Myocyte (in vitro differentiated cells): ENCODE results near the gene FGF14. TPM values are rescaled to one million over a fixed set of nuclear protein-coding genes. Genes with fewer than 3 reads are reported as not detected.

Source experiments
- DNase-seq: peaks from one replicate; pipeline ENCODE4 v3.0.0-alpha.2; 2012; ENCODE audit warnings: low read depth
- total RNA-seq: library from RNA; depleted of rRNA; stranded (reverse); fragments of >200 nt; gene quantifications from 2 replicates; pipeline ENCODE4 v1.2.3, GENCODE V29; 2014

Gene FGF14
- total RNA-seq, 1 donor from 2014 or later = not detected

DNA sequence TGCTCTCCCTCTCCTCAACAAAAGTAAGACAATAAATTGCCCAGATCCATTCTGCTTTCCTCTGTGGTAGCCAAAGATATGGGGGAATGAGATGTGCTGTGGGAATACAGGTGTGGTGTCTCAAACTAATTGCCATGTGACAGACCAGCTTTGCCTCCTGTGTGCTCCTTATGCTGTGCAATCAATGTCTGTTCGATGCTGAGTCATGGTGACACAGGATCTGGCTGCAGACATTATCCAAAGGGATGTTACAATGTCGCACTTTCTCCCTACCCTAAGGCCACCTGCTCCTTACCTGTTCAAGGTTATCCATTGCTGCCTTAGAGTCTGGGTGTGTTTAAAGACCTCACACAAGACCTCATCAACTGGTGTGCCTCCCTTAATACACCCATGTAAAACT, 32.5 kb downstream of the FGF14 start:
- DNase-seq = no peak

DNA sequence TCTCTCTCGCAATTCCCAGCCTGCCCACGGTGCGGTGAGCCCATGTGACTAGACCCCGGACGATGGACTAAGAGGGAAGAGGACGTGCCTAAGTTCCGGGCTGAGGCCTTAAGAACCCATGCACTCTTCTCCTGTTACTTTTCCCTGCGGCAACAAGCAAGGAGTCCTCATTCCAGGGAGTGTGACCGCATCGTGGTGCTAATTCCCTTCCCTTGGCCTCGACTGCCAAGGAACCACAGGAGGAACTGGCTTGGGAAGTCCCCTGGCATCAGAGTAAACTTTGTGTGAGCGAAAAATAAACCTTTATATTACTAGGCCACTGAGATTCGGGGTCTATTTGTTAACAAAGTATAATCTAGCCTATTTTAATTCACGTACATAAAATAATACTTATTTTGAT, 34.0 kb downstream of the FGF14 start:
- peak; percentile 4 for DNase-seq

DNA sequence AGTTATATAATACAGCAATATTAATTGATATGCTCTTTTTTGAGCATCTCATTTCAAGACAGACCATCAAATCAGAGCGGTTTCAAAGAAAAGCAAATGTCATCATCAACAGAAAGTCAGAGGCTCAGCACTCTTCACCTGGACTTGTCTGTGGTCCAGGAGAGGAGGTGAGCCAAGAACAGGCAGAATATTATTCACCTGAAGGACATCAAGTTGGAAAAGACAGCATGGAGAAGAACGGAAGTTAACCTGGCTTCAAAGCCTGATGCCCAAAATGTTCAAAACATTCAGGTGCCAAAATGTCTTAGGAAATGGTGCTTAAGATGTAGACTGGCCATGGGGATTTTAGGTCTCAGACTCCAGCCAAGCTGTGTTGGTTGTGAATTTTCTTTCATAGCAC, 40.7 kb downstream of the FGF14 start:
- DNase-seq = no peak

GRCh38 chr13:102359264-102359663, 42.6 kb downstream of the FGF14 start:
- DNase-seq = no peak

- DNase-seq = no peak
Measured at GRCh38 chr13:102355251-102355650, 46.6 kb downstream of the FGF14 start.

- no peak for DNase-seq
Measured at GRCh38 chr13:102354011-102354410, 47.8 kb downstream of the FGF14 start.

GRCh38 chr13:102351521-102351920, 50.3 kb downstream of the FGF14 start:
- DNase-seq = no peak

GRCh38 chr13:102347490-102347889, 54.4 kb downstream of the FGF14 start:
- DNase-seq = no peak

GRCh38 chr13:102346769-102347168, 55.1 kb downstream of the FGF14 start:
- DNase-seq = no peak

GRCh38 chr13:102344410-102344809, 57.4 kb downstream of the FGF14 start:
- DNase-seq = no peak

DNA sequence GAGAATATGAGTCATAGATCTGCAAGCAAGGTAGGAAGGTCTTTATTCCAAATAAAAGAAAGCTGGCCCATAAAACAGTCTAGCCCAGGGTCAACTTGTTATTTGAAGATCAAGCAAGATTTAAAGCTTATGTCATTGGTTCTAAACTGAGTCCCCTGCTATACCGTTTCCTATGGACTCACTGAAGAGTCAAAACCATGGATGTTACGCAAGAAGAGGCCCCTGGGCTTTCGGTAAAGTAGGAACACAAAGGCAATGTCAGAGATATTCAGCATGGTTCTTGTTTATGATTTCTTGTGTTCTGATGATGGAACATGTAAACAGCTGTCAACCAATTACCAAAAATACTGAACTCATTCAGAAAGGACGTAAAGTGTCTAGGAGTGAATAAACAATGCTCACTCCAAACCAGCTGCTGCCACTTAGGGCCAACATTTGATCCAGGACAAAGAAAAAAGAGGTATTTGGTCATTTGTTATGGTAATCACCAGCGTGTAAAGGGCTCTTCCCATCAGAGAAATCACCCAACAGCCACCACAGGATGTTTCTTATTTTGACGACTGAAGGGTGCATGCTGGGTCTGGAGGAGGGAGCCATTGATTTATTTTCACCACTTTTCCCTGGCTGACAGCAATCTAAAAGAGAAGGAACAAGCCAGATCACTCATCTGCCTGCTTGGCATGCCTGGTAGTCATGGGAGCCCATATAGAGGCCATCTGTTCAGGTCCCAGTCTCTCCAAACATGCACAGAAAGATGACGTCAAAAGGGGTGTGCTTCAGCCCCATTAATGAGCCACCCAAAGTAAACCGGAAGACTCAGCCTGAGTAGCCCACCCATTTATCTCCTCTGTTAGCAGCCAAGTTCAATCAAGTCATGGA, 68.3 kb downstream of the FGF14 start:
- no peak for DNase-seq

DNA sequence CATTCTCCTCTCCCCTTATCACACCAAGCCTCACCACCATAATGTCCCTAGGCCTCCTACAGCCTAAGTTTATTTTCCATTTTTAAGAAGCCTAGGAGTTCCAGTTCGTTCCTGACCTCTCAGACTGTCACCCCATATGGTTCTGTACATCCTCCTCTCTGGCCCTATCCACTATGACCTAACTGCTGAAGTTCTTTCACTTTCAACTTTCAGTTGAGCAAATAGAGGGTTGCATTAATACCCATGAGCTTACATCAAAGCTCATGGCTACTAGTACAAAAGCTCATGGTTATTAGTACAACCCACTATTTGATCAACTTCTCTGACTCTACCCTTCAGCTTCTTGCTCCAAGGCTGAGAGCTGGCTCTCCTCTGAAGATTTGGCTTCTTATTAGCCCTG, 72.9 kb downstream of the FGF14 start:
- DNase-seq = no peak

DNA sequence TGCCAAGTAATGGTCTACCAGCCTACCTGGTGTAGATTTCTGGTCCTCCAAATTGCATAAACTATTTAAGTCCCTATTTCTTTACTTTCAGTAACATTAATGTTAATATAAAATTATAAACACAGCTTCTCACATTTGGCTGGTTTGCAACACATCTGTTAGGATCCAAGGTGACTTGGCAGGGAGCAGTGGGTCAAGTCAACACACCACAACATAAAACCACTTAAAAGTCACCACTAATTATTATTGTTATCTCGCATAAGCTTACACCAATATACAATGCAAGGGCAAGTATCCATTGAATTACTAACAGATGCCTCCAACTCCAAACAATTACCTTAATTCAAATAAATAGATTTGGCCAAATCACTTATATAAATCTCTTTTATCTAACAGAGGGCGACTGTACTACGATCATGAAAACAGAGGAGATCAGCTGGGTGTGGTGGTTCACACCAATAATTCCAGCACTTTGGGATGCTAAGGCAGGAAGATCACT, 74.7 kb downstream of the FGF14 start:
- no peak for DNase-seq

DNA sequence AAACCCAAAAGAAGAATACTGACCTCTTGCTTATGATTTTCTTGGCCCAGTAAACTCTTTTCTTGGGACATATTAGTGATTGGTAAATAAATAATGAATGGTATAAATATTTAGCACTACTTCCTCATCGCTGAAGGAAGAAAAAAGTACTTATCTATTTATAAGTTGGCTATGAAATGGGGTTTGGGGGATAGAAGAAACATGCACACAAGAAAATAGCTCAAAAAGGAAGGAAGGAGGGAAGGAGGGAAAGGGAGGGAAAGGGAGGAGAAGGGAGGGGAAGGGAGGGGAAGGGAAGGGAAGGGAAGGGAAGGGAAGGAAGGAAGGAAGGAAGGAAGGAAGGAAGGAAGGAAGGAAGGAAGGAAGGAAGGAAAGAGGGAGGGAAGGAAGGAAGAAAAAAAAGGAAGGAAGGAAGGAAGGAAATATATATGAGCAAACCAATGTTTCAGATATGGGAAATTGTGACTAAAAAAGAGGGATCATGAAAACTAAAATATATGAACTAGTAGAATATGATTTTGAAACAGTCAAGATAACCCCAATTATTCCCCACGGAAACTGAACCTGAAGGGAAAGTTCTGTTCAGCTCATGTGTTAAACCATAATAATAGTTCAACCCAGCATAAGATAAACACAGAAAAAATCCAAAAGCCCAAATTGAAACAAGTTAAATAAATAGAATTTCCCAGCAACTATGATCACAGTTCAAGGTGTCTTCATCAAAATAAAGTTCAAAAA, 75.3 kb downstream of the FGF14 start:
- DNase-seq = no peak

DNA sequence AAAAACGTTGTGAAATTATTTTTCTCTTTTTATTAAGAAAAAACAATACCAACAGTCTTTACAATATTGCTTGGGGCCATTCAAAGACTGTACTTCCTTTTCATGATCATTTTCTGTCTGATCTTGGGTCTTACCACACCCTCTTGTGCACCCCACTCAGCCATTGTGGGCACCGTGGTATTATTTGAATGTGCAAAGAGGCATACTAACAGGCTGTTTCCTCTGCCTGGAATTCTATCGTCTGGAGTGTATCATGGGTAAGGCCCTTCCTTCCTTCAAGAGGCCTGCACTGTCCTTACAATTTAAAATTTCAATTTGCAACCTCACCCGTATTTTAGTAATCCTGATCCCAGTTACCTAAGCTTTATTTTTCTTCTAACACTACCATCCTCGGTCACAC, 76.5 kb downstream of the FGF14 start:
- no peak for DNase-seq

DNA sequence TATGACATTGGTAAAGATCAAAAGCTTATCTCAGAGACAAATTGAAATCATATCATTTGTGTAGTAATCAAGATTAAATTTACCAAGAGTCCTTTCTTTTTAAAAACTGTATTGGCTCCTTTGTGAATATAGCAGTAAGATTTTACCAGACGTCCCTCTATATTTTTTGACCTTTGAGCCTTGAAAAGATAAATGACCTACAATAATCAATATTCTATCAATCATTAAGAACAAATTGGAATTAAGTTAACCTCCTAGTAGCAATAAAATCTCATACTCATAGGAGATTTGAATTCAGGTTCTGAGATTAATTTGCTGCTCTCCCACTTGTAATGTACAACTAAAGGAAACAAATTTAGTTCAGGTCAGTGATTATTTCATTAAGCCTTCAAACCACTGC, 78.3 kb downstream of the FGF14 start:
- no peak for DNase-seq

DNA sequence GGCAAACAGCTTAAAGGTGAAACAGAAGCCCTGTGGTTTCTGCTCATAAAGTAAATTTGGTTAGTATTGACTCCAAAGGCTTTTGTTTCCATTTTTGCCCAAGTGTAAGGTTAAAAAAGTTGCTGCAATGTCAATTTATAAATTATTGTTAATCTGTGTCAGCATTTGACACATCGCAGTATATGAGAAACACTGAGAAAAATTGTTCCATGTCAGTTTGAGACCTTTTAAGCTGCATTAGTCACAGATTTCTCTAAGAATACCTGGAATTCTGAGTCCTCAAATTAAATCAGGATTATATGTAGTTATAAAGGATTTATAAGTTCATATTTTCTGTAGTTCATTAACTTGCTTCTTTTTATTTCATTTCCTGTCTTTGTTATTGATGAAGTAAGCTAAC, 78.8 kb downstream of the FGF14 start:
- DNase-seq = no peak

DNA sequence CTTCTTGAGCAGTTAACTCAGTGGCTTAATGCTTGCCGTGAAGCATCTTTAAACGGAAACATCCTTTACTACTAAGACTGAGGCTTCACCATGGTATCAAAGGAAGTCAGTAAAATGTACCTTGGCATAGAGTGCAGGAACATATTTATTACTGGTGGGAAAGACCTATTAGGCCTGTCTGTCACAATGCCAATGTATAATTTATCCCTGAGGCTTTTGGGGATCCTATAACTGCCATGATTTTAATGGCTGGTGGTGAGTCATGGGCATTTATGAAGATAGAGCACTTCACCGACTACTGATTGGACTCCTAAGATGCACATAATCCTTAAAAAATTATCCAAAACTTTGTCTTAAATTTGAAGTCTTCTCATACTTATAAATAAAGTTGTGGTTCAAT, 79.6 kb downstream of the FGF14 start:
- DNase-seq = no peak

DNA sequence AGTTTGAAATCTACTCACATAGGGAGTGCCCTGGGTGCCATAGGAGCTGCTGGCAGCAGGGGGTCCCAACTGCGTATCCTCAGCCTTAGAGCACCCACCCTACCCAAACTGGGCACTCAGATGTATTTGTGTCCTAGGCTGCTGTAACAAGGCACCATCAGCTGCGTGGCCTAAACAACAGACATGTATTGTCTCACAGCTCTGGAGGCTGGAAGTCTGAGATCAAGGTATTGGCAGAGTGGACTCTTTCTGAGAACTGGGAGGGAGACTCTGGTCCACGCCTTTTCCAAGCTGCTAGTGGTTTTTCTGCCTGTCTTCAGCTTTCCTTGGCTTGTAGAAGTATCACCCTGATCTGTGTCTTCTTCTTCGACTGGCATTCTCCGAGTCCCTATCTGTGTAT, 83.6 kb downstream of the FGF14 start:
- DNase-seq = no peak

GRCh38 chr13:102317593-102317992, 84.3 kb downstream of the FGF14 start:
- no peak for DNase-seq

DNA sequence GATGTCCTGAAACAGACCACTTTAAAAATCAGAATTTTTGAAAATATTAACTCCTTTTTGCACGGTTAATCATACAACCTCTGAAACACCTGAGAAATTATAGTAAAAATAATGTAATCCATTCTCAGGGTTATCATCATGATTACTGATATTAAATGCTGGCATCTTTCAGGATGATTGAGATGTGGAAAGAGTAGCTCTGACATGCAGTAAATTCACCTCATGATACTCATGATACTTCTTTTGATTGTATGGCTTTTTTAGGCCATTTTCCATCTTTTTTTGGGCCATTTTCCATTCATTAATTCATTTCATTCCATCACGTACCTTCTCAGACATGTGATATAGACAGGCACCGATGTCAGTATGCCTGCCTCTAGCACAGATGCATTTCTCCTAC, 85.1 kb downstream of the FGF14 start:
- no peak for DNase-seq

DNA sequence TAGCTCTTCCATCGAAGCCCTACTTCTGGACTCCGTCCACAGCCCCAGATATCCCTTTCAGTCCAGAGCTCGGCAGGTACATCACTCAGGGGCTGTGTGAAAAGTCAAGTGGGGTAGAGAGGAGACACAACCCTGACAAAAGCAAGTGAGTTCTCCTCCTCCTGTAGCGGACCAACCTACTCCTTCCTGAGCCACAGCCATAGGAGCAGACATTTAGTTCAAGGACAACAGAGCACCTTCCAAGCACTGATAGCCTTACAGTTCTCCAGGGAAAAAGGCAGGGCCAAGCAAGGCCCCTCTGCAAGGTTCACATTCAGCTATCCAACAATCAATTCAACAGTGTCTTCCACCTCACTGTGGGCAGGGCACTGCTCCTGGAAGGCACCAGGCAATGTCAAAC, 89.0 kb downstream of the FGF14 start:
- DNase-seq = no peak

GRCh38 chr13:102311901-102312300, 89.9 kb downstream of the FGF14 start:
- no peak for DNase-seq
